Endothelial cell (in vitro differentiated cells): ENCODE results near the gene SNX2. TPM values are rescaled to one million over a fixed set of nuclear protein-coding genes. Genes with fewer than 3 reads are reported as not detected.

Source experiments
- DNase-seq: peaks from one replicate; pipeline ENCODE4 v3.0.0; 2021; ENCODE audit warnings: low spot score
- H3K27ac Mint-ChIP-seq: one replicate; pipeline ENCODE4 v1.8.0; 2021; ENCODE audit warnings: mixed read lengths, inconsistent platforms; ENCODE audit not compliant: unreplicated experiment
- H3K27me3 Mint-ChIP-seq: one replicate; pipeline ENCODE4 v1.8.0; 2021; ENCODE audit warnings: mild to moderate bottlenecking, moderate library complexity, mixed read lengths, inconsistent platforms; ENCODE audit not compliant: unreplicated experiment
- H3K36me3 Mint-ChIP-seq: one replicate; pipeline ENCODE4 v1.8.0; 2021; ENCODE audit warnings: mild to moderate bottlenecking, low read depth, mixed read lengths, inconsistent platforms; ENCODE audit not compliant: unreplicated experiment
- H3K4me1 Mint-ChIP-seq: one replicate; pipeline ENCODE4 v1.8.0; 2021; ENCODE audit warnings: mild to moderate bottlenecking, mixed read lengths, inconsistent platforms; ENCODE audit not compliant: unreplicated experiment
- H3K4me3 Mint-ChIP-seq: one replicate; pipeline ENCODE4 v1.8.0; 2021; ENCODE audit warnings: mild to moderate bottlenecking, mixed read lengths, inconsistent platforms; ENCODE audit not compliant: unreplicated experiment
- H3K9me3 Mint-ChIP-seq: one replicate; pipeline ENCODE4 v1.8.0; 2021; ENCODE audit warnings: mixed read lengths, inconsistent platforms; ENCODE audit not compliant: unreplicated experiment
- CTCF ChIP-seq: fragments of 200-600 bp; sonication (generic); IDR thresholded peaks from one replicate; pipeline ENCODE4 v1.5.0; 2021; ENCODE audit warnings: antibody characterized with exemption; ENCODE audit not compliant: unreplicated experiment
- long read RNA-seq: library from polyadenylated mRNA; unstranded; transcript quantifications from one replicate; pipeline ENCODE4 v2.0.0, GENCODE V29; 2020; ENCODE audit not compliant: unreplicated experiment
- total RNA-seq: library from RNA; stranded (reverse); fragmentation: NEBNext Ultra II Directional; extraction: Animal tissue kit (Norgen Biotek cat#: 25700); gene quantifications from one replicate; pipeline ENCODE4 v1.2.1, GENCODE V29; 2021; ENCODE audit not compliant: unreplicated experiment

SNX2 gene
- total RNA-seq: 90.5 TPM
- long read RNA-seq, transcript SNX2-201 (15 exons, 2,128 nt): major isoform, 130 of 144 reads
- long read RNA-seq, partial matches to known transcripts: 3 of 144 reads
- long read RNA-seq, other reads (novel, unspliced or antisense): 8 of 144 reads

DNA sequence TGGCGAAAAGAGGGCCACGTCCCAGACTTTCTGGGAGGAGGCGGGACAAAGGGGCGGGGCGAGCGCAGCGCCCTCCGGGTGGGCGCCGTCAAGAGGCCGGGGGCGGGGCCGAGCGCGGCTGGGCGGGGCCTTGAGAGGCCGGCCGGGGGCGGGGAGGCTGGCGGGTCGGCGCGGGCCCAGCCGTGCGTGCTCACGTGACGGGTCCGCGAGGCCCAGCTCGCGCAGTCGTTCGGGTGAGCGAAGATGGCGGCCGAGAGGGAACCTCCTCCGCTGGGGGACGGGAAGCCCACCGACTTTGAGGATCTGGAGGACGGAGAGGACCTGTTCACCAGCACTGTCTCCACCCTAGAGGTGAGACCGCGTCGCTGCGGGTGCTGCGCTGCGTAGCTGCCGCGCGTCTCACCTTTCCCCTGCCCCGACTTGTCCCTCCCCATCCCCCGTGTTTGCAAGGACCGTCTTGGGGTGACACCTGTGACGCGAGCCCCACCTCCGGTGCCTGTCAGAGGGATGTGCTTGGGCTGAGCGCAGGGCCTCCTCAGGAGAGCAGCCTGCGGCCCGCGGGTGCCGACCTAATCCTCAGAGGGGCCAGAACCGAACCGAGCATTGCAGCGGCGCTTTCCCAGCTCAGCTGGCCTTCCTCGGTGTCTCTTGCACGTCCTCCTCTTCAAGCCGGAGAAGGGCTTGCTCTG, at the start of gene SNX2:
TSS of gene SNX2 (plus strand) at position 220 of the 689 bp plus-strand sequence. CDS start at position 244, 24 bp downstream.
- peak; percentile 98 for DNase-seq

GRCh38 chr5:122727112-122727541, 47.8 kb upstream of the SNX2 start:
- Mint-ChIP-seq H3K27ac (no peak overlapping the region), H3K4me1 (no peaks in the 10 kb centered on the region), H3K27me3 (peaks cover 1% of the 10 kb centered on the region), H3K9me3 (no peaks in the 10 kb centered on the region), H3K36me3 (no peaks in the 10 kb centered on the region), H3K4me3 (no peak overlapping the region)
- DNase-seq: no peak
- no peak for TF ChIP-seq CTCF

More for the DNA sequence above, at the start of gene SNX2:
- Mint-ChIP-seq H3K27ac (peak within 1 kb of the TSS; percentile 98), H3K4me1 (peaks cover 33% of the 10 kb centered on the region), H3K36me3 (peaks cover 5% of the 10 kb centered on the region), H3K27me3 (peaks cover 13% of the 10 kb centered on the region), H3K9me3 (no peaks in the 10 kb centered on the region), H3K4me3 (peak within 1 kb of the TSS; percentile 99)
- TF ChIP-seq CTCF: no peak

DNA sequence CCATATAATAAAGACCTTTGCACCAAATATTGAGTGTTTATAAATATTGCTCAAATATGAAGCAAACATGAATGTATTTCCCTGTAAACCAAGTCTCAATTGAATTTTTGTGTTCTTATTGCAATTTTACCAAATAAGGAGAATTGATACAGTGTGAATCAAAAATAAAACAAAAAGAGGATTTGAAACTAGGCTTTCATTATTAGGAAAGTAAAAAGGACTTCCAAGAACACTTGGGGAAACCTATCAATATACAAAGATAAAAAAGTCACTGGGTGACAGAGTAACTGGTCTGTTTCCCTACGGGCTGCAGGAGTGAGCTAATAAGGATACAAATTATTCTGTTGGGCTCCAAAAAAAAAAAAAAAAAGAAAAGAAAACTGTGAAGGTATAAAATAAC, 44.8 kb upstream of the SNX2 start:
- Mint-ChIP-seq H3K9me3 (no peaks in the 10 kb centered on the region), H3K36me3 (no peaks in the 10 kb centered on the region), H3K4me1 (no peaks in the 10 kb centered on the region), H3K4me3 (no peak overlapping the region), H3K27ac (no peak overlapping the region), H3K27me3 (peaks cover 1% of the 10 kb centered on the region)
- no peak for TF ChIP-seq CTCF
- DNase-seq: no peak

DNA sequence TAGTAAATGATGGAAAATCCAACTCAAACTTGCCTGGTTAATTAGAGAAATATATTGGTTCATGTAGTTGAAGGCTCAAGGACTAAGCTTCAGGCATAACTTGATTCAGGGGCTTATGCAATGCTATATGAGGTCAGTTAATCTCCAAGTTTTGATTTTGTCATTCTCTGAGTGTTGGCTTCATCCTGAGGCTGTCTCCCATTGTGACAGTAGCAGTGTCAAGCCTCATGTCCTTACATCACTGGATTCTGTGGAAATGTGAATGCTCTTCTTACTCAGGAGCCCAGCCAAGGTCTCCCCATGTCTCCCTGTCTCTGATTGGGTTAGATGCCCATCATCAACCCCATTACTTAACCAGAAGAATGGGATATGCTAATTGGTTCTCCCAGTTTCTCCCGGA, 44.4 kb upstream of the SNX2 start:
- Mint-ChIP-seq H3K27ac (no peak overlapping the region), H3K36me3 (no peaks in the 10 kb centered on the region), H3K9me3 (no peaks in the 10 kb centered on the region), H3K4me1 (peaks cover 3% of the 10 kb centered on the region), H3K27me3 (peaks cover 1% of the 10 kb centered on the region), H3K4me3 (no peak overlapping the region)
- TF ChIP-seq CTCF: no peak
- DNase-seq: no peak
